Measurements from ENCODE around the gene JPH4.
"Not testable (repeated sequence)": the region's sequence is repeated elsewhere in the genome, so short reads cannot be mapped to it uniquely, and the experiment has no call there.

JPH4 gene

DNA sequence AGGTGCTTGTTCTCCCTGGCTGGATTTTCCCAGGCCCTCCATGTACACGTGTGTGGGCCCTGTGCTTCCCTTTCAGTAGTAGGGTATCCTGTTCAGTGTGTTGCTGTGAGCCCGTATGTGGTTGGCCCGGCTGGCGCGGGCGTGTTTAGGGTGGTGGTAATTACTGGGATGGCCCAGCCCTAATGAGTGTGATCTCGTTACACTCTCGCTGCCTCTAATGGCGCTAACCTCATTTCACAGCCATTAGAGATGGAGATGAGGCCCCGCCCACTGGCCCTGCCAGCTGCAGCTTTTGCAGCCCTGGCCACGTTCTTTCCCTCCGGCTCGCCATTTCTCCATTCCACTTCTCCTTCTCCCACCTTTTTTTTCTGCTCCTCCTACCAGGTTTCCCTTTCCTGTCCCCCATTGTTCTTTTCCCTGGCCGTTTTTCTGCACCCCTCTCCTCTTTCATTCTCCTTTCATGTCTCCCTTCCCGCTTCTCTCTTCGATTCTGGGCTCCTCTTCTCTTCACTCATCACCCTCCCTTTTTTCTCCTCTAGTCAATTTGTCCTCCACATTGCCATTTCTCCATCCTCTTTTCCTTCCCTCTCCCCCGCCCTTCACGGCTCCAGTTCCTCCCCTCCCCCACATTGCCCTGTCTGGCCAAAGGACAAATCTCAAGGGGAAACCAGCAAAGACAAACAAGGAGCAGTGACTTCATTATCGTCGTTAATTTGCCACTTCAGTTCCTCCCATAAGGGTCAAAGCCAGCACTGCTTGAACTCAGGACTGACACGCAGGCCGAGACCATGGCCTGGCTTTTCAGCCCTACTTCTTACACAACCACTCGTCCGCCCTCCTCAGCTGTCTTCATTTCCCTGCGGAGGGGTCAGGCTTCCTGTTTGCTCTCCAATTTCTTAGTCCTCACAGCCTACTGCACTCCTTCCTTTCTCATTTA is 33.8 kb downstream of the JPH4 start:
- peak; percentile 68 to 85 for DNase-seq

DNA sequence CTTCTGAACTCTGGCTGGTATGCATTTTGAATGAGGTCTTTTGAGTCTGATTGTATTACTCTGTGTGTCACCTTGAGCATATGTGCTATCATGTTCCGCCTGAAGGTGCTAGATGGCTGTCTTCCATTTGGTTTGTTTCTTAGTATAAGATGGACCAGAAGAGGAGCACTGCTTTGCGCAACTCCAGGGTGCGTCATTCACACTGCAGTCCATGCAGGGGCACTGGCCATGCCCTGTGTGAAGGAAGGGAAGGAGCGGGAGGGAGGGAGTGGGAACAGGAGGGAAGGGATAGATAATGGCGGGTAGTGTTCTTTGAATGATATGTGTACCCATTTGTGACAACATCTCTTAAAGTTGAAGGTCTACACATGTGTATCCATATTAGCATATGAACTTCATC is 35.2 kb downstream of the JPH4 start:
- no peak for DNase-seq

DNA sequence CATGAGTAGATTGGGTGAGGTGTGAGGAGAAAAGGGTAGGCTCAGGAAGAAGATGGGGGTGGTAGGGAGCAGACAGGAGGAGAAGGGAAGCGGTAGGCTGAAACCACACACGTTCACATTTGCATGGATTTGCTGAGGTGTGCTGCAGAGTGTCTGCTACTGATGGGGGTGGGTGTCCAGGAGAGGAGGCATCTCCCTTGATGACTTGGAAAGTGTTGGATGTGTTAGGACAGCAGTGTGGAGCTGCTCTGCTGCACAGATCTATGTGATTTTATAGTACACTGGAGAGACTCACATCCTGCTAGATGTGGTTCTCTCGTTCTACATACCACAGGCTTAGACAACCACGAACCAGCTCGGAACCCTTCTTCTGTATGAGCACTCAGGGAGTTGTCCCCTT is 36.3 kb downstream of the JPH4 start:
- DNase-seq = no peak

DNA sequence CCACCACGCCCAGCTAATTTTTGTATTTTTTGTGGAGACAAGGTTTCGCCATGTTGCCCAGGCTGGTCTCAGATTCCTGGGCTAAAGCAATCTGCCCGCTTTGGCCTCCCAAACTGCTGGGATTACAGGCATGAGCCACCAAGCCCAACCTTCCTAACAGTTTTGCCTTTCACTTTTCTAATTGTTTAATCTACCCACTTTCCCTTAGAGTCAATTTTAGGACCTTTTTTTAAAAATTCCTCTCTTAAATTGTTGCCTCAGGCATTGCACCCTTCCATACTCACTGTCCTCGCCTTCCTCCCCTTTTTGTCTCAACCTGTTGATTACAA is 38.5 kb downstream of the JPH4 start:
- DNase-seq = no peak

DNA sequence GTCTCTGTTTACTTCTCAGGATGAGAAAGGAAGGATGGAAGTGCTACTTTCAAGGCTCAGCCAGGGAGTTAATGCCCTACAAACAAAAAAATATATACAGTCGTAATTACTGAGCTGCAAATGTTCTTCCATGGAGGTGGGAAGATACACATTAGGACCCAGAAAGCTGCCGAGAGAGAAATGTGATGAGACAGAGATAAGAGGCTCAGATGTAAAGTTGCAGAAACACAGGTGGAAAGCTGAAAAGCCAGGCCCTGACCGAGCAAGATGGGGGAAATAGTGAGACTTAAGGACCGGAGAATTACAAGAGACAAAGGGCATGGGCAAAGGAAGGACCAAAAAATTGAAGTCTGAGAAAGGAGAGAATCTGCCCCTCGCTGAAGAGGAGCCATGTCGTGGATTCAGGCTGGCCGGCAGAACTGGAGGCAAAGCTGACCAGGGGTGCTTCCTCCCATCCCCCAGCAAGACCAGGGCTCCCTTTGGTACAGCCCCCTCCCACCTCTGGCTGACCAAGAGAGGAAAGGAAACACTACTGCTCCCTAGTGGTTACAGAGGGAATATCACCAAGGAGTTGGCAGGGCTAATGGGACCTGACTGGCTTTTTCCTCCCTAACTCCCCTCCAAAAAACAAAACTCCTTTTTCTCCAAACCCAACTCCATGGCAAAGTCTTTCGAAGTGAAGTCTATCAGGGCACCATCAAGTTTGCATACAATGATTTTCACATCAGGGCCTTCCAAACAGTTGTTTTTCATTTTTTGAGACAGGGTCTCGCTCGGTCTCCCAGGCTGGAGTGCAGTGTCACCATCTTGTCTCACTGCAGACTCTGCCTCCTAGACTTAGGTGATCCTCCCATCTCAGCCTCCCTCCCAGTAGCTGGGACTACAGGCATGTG is 39.1 kb downstream of the JPH4 start:
- DNase-seq = peak; percentile 54 to 81

DNA sequence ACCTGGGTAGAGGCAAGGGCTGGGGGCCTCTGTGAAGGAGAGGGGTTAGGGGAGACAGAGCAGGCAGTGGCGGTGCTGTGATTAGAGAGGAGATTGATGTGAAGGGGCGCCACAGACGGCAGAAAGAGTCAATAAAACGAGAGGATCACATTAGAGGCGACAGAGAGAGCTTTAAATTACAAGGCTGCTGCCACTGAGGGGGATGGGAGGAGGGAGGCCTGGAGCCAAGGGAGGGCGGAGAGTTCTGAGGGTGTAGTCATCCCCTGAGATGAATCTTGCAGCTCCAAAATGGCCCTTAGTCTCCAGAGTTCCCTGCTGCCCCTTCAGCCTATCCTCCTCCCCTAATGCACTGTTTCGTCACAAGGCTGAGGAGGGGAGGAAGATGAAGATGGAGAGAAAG is 39.8 kb downstream of the JPH4 start:
- DNase-seq = no peak

DNA sequence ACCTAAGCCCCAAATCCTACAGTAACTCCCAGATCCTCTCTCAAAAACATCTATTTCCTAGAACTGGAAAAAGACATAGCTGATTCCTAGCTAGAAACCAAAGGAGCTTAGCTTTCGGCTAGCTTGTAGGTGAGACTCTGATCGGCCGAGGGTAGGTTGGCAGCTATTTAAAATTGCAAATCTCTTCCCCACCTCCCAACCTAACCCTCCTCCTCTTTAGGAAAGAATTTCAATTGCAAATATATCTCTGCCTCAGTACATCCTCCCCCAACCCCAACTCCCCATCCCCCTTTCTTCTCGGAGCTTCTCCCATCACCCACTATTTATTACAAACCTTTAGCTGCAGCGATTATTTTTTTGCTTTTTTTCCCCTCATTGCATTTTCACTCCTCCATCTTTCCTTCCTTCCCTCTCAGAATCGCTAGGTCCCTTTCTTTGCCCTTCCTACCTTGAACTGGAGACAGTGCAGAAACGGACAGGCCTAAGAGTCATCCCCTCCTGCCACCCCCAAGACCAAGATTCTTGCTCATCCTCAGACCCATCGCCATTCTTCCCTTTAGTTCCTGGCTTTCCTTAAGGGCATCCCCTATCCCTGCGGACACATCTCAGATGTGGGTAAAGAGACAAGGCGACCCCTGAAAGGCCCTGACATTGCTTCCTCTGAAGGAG is 40.4 kb downstream of the JPH4 start:
- DNase-seq = no peak

DNA sequence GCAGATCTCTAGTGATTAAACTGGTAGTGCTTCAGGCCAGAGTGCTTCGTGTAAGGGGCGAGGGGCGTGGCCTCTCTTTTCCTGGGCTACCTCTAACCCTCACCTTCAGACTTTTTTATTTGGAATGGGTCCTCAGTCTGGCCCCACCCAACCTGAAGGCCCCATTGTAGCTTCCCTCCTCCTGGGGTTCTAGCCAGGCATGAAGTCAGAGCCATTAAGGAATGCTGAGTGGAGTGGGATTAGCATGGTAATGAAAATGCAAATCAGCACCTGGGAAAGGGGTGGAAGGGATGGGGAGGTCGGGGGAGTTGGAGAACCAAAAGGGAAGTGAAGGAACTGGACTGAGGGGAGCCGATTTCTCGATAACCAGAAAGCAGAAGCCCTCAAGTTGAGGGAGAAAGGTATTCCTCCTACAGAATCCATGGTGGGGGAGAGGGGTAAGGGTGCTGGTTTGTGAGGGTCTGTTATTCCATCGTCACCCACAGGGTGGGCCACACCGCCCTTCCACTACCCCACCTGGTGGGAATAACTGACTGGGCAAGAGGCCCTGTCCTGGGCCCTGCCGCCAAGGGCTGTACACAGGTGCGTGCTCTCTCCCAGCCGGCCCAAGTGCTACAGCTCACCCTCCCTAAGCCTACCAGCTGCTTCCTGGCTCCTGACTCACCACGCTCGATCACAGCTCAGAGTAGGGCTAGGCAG is 41.1 kb downstream of the JPH4 start:
- peak in 1 of 2 experiments; percentile 64 for DNase-seq

DNA sequence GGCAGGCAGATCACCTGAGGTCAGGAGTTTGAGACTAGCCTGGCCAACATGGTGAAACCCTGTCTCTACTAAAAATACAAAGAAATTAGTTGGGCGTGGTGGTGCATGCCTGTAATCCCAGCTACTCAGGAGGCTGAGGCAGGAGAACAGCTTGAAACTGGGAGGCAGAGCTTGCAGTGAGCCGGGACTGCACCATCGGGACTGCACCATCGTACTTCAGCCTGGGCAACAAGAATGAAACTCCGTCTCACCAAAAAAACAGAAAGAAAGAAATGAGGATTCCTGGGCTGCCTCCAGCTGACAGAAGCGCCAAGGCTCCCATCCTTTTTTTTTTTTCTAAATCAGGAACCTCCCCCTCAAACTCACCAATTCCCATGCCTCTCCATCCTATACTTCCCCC is 41.7 kb downstream of the JPH4 start:
- DNase-seq = not testable (repeated sequence)

DNA sequence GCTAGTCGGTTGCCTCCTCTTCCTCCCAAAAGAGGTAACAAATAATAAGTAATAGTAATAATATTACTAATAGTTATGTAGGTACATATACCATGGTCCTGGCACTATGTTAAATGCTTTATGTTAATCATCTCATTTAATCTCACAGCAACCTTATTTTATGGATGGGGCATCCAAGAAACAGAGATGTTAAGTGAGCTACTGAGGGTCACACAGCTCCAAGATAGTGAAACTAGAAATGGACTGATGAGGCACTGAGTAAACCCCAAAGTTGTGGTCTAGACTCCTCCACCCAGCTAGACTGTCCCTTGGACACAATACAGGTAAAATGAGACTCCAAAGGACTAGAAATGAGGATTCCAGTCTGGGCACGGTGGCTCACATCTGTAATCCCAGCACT is 42.1 kb downstream of the JPH4 start:
- no peak for DNase-seq

DNA sequence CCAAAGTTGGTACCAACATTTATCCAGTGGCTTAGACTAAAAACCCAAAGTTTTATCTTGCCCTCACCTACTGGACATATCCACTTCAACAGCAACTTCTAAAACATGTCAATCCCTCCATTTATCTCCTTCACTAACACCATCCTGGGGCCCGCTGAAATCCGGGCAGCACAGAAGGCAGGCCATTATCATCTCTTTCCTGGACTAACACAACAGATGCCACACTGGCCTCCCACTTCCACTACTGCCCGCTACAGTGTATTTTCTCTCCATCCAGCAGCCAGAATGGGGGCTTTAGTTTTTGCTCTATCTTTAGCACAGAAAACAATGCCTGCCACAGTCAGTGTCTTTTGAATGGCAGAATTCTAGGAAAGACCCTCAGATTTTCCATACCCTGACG is 42.6 kb downstream of the JPH4 start:
- DNase-seq = no peak

DNA sequence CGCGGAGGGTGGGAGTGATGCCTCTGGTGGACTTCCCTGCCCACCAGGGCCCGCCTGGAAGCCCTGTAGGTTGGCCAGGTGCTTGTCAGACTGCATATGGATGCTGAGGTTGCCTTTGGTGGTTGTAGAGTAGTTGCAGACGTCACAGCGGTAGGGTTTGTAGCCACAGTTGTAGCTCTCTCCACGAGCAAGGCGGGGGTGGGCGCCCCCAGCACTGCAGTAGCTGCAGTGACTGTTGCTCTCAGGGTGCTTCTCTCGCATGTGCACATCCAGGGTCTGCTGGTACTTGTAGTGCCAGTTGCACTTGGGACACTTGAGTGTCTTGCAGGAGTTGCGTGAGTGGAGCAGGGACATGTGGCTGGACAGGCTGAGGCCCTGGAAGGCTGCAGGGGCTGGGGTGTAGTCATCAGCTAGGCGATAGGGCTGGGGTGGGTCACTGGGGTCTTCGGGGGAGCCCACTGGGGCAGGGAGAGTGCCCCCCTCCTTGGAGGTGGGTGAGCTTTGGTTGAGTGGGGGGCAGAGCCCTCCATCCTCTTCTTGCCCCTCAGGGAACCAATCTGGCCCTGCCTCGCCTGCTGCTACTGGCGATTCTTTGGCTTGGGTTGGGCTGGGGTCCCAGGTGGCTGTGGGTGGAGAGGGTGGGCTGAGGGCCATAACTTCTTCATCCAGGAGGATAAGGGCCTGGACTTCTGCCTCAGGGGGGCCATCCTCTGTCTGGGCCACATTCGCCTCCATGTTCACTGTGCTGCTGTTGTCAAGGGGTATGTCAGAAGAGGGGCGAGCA is 44.7 kb downstream of the JPH4 start:
- DNase-seq = no peak

DNA sequence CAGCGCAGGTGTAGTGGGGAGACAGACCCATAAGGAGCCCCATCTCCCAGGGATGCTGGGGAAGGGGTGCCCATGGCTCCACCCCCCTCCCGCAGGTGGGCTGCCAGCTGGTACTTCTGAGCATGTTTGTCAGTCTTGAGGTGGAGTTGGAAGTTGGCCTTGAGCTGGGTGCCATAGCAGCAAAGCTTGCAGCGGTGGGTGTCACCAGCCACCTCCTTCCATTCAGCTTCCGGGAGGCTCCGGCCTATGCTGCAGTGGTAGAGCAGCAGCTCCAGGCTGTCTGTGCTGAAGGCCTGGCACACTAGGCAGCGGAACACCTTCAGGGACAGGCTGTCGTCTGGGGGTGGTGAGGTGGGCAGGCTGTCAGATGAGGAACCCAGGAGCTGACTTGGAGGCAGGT is 45.9 kb downstream of the JPH4 start:
- no peak for DNase-seq

DNA sequence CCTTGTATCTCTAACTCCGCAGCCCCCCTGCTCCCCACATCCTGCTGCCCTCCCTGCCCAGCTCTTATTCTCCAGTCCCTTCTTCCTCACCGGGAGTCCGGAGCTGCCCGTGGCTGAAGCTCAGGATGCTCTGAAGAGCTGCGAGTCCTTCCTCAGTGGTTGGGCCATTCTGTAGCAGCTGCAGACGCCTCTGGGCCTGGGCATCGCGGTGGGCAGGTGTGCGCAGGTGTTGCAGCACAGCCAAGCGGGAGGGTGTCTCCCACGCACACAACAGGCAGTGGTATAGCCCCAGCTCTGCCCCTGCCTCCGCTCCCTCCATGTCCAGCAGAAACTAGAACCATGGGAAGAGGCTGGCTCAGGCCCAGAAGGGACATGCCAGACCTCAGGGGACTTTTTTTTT is 47.2 kb downstream of the JPH4 start:
- no peak for DNase-seq

DNA sequence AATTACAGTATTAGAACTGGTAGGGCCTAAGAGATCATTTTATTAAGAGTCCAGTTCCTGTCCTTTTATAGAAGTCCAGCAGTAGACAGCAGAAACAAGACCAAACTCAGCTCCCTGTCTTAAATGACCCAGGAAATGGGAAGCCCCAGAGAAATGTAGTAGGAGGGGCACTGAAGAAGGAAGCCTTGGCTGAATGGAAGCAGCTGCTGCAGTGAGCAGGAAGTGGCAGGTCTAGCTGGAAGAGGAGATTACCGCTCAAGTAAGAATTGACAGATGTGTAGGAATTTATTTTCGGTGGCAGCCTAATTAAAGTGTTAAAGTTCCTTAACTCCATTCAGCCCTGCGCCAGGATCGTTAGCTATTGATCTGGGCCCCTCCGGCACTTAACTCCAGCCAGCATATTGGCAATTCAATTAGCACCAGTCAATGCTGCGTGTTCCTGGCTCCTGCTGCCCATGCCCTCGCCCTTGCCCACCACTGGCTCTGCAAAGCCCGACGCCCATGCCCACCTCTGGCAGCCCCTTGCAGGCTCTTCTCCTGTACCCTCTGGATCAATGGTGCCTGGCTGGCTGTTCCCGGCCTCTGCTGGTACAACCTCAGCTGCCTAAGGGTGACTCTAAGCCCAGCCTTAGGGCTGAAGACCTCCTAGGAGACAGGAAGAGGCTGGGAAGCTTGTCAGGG is 48.1 kb downstream of the JPH4 start:
- DNase-seq = peak; percentile 24 to 65

DNA sequence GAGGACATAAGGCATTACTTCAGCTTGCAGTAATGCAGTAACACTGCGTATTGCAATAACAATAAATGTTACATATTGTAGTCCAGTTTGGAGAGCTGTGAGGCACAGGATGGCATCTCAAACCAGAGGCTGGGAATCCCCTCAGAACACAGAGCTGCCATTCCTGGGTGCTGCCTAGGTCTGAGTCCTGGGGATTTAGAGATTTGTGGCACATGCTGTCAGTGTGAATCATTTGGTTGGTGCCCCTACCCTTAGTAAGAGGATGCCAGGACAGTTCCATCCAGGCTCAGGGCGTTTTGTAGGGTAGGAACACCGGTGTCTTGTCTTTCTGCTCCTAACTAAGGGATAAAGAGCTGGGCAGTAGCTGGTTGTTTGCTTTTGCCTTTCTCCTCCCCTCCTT is 49.6 kb downstream of the JPH4 start:
- no peak for DNase-seq

DNA sequence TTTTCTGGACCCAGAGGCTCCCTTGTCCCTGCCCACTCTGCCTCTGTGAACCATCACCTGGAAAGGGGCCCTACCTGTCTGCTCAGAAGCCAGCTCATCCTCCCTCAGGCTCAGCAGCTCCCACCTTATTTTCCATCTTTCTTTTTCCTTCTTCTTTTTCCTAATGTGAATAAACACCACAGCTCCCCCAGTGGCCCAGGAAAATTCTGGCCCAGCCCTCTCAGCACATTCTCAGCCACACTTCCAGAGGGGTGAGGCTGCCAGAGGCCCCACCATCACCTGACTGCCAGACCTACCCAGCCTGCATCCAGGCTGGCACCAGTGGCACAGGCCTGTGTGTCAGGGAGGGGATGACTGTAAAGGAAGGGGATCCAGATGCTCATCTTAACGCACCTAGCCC is 50.0 kb downstream of the JPH4 start:
- DNase-seq = no peak

DNA sequence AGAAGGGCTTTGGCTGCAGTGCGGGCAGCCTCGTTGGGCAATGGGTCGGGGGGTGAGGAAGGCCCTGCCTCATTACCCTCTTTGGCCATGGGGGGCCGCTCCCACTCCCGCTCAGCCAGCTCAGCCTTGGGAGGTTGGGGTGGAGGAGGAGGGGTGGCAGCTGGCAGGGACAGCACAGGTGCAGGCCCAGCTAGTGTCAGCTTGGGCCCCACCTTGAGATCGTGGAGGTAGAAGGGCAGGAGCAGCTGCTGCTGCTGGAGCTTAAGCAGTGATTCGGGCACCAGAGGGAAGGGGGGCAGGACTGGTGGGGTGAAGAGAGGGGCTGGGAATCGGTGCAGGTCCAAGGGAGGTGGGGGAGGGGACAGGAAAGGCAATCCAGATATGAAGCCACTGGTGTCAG is 53.0 kb downstream of the JPH4 start:
- DNase-seq = peak; percentile 37 to 76

DNA sequence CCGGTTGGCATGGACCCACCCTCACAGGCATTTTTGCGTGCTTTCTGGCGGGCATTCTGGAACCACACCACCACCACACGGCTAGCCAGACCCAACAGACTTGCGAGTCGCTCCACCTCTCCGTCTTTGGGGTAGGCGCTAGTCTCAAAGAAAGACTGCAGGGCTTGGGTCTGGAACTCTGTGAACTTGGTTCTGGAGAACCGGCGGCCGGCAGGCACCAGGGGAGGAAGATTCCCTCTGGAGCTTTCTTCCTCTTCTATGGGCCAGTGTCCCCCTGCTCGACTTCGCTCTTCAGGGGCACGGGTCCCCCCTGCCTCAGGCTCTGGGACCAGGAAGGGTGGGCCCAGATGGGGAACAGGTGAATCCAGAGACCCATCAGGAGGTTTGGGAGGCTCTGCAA is 53.6 kb downstream of the JPH4 start:
- DNase-seq = no peak

DNA sequence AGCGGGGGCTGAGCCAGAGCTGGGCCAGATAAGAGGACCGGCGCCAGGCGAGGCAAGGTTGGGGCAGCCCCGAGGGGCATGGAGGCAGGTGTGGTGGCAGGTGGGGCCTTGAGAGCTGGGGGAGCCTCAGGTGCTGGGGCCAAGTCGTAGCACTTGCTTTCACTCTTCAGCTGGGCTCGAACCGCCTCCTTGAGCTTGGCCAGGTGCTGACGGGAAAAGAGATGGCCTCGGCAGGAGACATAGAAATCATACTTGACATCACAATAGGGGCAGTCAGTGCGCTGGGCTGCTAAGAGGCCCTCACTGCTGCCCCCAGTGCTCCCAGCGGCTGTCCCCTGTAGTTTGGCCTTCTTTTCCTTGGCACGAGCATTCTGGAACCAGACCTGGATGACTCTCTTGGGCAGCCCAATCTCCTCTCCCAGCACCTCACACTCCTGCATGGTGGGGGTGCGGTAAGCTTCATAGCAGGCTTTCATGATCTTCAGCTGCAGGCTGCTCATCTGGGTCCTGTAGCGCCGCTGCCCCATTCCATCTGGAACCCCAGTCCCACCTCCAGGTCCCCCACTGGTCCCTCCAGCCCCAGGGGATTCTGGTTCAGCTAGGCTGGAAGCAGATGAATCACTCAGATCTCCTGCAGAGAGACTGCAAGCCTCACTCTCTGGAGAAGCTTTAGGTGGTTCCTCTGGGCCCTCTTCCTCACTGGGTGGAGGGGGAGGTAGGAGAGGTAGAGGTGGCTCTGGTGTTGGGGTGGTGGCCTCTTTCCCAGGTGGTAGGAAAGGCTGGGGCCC is 55.2 kb downstream of the JPH4 start:
- DNase-seq = no peak
